Measurements from ENCODE around the gene CYGB.
"Not testable (repeated sequence)": the region's sequence is repeated elsewhere in the genome, so short reads cannot be mapped to it uniquely, and the experiment has no call there.

The CYGB gene

DNA sequence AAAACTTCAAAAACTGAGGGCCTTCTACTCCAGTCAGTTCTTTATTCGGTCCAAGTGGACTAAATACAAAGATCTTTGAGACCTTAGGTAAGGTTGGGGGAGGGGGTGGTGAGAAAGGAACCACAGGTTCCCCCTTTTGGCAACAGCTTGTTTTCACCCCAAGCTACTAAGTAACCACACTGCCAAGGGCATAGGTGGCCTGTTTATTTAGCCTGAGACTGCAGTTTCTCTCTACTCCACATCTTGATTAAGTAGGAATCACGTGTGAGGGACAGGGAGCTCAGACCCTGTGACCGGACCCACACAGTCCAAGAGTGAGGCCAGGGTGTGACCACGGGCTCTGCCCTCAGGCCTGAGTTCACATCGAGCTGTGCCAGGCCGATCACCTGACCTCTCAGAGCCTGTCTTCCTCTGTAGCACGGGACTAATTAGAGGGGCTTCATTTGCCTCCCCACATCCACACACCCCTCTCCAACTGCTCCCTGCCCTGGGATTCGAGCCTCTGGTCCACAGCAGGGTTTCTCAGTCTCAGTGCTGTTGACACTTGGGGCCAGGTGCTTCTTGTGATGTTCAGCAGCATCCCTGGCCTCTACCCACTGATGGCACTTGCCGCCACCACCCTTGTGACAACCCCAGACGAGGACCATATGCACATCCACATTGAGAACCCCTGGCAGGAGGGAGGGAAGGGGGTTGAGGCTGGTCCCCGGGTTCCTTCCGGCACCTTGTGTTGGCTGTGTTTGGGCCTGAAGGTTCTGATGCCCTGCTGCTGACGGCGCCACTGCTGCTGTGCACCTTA, 30.3 kb upstream of the CYGB start:
- no peak for DNase-seq (ENCODE audit: low read depth in 3 of 3)

DNA sequence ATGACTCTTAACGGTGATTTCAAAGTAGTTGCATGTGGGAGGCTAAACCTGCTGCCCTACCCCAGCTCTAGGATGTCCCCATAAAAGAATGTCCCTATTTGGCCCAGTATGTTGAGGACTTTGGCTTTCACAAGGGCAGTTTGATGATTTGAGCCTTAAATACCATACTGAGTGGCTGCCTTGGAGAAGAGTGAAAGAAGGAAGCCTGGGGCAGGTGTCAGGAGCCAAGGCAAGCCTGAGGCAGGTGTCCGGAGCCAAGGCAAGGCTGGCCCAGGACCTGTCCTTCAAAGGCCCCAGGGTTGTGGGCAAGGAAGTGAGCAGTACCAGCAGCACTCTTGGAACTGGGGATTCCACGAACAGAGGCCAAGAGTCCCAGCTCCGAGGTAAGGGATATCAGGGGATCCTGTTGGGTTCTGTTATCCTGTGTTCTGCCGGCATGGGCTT, 29.5 kb upstream of the CYGB start:
- DNase-seq (ENCODE audit: low read depth in 3 of 3): no peak

DNA sequence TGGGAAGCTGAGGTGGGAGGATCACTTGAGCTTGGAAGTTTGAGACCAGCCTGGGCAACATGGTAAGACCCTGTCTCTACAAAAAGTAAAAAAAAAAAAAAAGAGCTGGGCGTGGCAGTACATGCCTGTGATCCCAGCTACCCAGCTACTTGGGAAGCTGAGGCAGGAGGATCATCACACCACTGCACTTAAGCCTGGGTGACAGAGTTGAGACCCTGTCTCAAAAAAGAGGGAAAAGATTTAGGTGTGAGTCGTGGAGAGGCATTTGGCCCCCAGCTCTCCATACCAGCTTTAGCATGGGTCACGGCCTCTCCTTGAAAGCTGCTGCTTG, 29.1 kb upstream of the CYGB start:
- DNase-seq (ENCODE audit: low read depth in 3 of 3): no peak

DNA sequence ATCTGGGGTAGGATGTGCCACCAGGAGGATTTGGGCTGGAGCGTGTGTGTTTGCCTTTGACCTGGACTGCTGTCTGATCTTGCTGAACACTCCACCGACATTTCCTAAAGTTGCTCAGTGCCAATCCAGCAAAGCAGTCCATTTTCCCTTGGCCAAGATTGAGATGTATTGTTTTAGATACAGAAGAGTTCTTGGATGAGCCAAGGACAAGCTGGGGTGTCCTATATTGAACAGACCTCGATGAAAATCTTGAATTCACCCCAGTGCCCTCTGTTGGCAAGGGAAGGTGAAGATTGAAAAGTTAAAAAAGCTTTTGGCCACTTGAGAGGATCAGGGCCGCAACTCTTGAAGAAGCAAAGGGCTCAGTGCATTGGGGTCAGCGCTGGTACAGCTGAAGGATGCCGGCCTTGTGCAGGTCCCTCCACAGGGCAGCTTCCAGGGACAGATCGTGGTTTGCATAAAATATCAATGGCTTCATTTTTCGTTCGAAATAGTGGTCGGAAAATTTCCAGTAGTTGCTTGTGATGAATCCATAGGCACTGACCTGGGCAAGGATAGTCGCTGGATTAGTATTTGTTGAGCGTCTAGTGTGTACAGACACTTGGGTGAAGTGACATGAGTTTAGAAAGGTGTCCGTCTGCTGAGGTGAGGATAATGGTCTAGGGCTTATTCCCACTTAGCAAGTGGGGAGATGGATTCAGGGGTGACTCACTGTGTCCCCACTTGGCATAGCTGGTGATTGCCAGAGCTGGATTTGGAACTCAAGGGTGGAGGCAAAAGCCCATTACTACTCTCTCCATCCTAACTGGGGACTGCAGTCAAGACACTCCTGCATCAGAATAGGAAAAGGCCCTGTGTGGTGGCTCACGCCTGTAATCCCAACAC, 28.5 kb upstream of the CYGB start:
- DNase-seq (ENCODE audit: low read depth in 3 of 3): no peak

DNA sequence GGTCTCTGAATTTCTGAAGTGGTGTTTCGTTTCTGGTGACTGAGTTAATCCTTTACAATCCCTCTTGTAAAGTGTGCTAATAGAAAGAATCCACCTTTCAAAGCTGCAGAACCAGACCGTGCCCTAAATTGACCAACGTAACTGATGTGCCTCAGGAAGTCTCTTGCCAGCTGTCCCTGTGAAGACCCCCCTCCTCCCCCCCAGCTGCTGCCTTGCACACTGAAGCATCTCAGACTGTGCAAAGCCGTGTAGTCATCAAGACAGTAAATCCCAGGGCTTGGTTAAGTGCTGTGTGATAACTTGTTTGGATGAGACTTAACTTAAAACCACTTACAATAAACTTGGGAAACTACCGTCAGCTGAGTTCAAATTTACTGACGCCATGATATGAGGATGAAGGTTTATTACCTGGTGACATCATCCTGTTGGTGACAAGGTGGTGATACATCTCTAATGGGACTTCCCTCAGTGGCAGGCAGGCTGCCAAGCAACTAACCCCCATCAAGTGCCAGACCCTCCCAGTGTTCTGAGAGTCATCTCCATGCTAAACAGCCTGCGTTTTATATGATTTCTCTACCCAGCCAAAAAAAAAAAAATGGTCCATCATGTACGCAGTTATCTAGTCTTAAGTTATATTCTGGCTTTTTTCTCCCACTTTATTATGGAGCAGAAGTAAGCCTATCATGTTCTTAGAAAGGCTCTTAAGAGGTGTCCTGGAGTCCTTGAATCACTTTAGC, 27.6 kb upstream of the CYGB start:
- DNase-seq (ENCODE audit: low read depth in 3 of 3): not testable (repeated sequence)

DNA sequence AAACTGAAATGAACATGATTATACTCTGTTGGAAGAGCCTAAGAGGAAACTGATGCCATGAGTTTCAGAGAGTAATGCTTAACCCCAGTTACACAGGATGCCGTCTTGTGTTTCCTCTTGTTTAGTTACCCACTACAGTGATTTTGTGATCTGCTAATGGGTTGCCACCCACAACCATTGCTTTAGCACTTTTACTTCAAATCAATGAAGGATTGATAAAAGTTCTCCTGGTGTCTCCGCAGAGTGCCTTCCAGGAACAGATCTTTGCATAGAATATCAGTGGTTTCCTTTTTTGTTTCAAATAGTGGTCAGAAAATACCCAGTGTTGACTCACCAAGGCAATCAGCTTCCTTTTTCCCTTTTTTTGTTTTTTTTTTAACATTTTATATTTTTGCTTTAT, 25.9 kb upstream of the CYGB start:
- not testable (repeated sequence) for DNase-seq (ENCODE audit: low read depth in 3 of 3)

- DNase-seq (ENCODE audit: low read depth in 3 of 3): no peak
Observed at GRCh38 chr17:76562734-76563148, 25.2 kb upstream of the CYGB start.

DNA sequence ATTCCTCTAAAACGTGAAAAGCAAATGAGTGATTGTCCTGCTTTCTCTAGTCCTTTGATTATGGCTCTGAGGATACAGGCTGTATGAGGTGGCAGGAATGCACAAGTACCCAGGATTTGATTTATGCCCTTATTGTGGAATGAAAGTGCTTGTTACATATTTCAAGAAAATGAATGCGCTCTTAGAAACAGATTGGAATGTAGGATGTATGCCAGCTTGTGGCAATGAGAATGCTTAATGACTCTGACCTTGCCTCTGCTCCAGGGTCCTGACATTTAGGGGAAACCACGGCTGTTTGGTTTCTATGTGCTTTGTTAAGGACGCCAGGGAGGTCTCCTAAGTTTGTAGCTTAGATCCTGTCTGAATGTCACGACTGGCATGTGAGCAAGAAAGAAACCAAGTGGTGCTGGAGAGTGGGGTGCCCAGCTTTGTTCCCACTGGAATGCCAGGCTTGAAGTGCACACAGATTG, 24.3 kb upstream of the CYGB start:
- DNase-seq (ENCODE audit: low read depth in 3 of 3): no peak

DNA sequence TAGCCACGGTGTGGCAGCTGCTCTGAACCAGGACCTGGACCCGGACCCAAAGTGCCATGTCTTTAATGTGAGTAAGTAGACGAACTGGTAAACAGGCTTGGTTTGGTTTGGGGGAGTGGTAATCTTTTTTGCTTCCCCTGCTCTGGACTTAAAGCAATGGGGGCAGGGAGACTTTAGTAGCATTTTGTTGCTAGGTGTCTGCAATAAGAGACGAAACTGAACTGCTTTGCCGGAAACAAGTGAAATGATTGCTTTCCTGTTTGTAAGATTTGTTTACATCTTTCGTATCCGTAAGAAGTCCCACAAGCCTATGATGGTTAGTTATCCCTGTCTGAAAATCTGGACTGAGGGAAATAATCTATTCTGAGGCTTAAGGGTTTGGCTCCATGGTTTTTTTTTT, 23.8 kb upstream of the CYGB start:
- DNase-seq (ENCODE audit: low read depth in 3 of 3): no peak

DNA sequence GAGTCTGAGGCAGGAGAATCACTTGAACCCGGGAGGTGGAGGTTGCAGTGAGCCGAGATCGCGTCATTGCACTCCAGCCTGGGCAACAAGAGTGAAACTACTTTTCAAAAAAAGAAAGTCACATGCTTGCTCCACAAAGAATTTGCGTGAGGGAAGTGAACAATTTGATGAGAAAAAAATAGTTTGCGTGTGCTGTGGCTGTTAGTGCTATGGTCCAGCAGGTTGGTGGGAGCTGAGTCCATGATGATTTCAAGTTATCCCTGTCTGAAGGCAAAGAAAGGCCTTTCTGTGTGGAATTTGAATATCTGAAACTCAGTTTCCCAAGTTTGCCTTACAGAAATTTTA, 23.3 kb upstream of the CYGB start:
- DNase-seq (ENCODE audit: low read depth in 3 of 3): no peak

- DNase-seq (ENCODE audit: low read depth in 3 of 3): no peak
Observed at GRCh38 chr17:76560036-76560876, 22.7 kb upstream of the CYGB start.

- not testable (repeated sequence) for DNase-seq (ENCODE audit: low read depth in 3 of 3)
Observed at GRCh38 chr17:76559460-76559859, 22.0 kb upstream of the CYGB start.

- no peak for DNase-seq (ENCODE audit: low read depth in 3 of 3)
Observed at GRCh38 chr17:76558198-76559095, 20.9 kb upstream of the CYGB start.

- DNase-seq (ENCODE audit: low read depth in 3 of 3): peak; percentile 78 to 89 (median 88)
Observed at GRCh38 chr17:76557368-76558197, 20.1 kb upstream of the CYGB start.

GRCh38 chr17:76556765-76557367, 19.4 kb upstream of the CYGB start:
- no peak for DNase-seq (ENCODE audit: low read depth in 3 of 3)

DNA sequence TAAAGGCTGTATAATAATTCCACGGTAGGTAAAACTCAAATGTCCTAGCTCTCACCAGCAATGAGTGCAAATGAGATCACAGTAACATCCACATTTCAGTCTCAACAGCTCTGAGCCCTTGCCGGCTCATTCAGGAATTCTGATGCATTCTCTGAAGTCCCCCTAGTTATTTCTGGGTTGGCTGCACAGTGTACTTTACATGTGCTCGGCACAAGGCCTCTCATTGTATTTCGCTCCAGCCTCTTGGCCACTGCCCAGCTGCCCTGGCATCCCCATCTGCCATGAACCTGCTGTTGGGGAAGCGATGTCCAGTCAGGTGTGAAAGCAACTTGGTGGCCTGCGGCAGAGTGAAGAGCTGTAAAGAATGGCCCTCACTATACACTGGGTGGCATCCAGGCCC, 16.6 kb upstream of the CYGB start:
- DNase-seq (ENCODE audit: low read depth in 3 of 3): no peak

DNA sequence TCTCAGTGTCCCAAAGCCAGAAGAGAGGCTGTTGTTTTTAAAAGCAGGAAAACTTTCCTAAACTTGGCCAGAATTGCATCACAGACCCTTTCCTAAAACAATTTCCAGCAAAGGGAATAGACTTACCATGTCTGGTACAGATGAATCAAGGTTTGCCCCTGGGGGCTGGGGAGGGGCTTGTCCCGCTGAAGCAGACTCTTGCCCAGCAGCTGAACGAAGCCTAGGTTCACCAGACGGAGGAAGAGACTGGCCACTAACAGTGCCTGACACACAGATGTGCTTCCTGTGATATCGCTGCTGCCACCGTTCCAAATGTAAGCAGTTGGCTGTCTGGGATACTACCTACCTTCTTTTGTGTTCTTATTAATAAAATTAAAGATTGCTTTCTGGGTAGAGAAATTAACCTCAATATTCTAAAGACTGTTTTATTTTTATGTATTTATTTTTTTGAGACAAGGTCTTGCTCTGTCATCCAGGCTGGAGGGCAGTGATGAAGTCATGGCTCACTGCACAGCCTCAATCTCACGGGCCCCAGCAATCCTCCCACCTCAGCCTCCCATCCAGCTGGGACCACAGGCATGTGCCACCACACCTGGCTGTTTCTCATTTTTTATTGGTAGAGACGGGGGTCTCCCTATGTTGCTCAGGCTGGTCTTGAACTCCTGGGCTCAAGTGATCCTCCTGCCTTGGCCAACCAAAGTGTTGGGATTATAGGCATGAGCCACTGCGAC, 15.8 kb upstream of the CYGB start:
- no peak for DNase-seq (ENCODE audit: low read depth in 3 of 3)

- no peak for DNase-seq (ENCODE audit: low read depth in 3 of 3)
Observed at GRCh38 chr17:76551685-76552084, 14.2 kb upstream of the CYGB start.

Data from stimulated activated CD4-positive, alpha-beta T cell treated with anti-CD3 and anti-CD28 coated beads, TNF-alpha, amount 100 ng/mL, for 4 hours (primary cell).